Measurements from ENCODE around the gene STRBP.

DNA sequence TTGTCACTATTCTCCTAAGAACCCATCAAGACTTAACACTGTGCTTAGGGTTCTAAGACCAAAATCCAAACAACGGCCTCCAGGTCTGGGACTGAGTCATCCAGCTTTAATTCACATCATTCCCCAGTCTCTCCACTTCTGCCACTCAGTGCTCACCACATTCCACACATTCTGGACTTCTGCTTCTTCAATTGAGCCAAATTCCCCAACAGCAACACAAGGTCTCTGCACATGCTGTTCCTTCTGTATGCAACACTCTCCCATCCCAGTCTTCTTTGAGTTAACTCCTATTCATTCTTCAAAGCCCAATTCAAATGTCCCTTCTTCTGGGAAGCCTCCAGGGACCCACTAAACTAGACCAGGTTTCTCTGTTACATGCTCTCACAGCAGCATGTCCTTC lies 137.1 kb downstream of the STRBP start:
- TF ChIP-seq, protein P1, sequence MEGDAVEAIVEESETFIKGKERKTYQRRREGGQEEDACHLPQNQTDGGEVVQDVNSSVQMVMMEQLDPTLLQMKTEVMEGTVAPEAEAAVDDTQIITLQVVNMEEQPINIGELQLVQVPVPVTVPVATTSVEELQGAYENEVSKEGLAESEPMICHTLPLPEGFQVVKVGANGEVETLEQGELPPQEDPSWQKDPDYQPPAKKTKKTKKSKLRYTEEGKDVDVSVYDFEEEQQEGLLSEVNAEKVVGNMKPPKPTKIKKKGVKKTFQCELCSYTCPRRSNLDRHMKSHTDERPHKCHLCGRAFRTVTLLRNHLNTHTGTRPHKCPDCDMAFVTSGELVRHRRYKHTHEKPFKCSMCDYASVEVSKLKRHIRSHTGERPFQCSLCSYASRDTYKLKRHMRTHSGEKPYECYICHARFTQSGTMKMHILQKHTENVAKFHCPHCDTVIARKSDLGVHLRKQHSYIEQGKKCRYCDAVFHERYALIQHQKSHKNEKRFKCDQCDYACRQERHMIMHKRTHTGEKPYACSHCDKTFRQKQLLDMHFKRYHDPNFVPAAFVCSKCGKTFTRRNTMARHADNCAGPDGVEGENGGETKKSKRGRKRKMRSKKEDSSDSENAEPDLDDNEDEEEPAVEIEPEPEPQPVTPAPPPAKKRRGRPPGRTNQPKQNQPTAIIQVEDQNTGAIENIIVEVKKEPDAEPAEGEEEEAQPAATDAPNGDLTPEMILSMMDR (conservative IDR thresholded peaks at IDR 0.05; ENCODE audit: low read depth, low read length) = no peak
- TF ChIP-seq BHLHE40 (IDR thresholded peaks at IDR 0.05; ENCODE audit: low read depth, low read length) = no peak; the same call in 1 of the 2 replicates

All from IMR-90 (cell line).